Stimulated activated CD8-positive, alpha-beta memory T cell treated with anti-CD3 and anti-CD28 coated beads, Interleukin-7, amount 100 ng/mL, for 48 hours (primary cell): ENCODE data around the gene CAP2.
"Not testable (repeated sequence)": the region's sequence is repeated elsewhere in the genome, so short reads cannot be mapped to it uniquely, and the experiment has no call there.

Experiments used
- DNase-seq, 2 donors: peaks; one replicate each; pipeline ENCODE4 v3.0.0-alpha.2; 2020; ENCODE audit warnings: low read depth in 1 of 2; ENCODE audit errors: extremely low read depth in 1 of 2

Gene CAP2

GRCh38 chr6:17494919-17495318 lies 101.5 kb downstream of the CAP2 start:
- no peak for DNase-seq

DNA sequence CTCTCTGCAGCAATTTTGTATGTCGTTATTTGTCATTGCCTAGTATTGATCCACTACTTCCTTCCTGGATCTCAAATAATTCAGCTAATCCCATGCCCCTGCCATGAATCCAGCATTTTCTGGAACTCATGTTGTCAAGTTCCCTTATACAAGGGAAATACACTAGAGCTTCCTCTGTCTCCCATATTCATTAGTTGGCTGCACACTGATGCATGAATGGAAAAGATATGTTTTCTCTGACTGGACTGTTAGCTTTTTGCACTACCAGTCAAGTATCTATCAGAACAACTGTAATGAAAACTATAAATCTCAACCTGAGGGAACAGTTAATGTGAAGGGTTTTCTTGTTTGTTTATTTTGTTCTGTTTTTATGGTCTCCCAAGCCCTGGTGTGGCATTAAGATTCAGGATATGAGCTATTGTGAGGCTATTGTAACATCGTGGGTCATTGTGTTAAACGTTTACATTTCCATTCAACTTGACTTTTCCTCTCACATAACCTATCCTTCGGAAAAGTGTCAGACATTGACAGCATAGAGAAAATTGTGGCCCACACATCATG lies 104.2 kb downstream of the CAP2 start:
- no peak for DNase-seq

- no peak for DNase-seq
Observed at GRCh38 chr6:17501442-17501841, 108.0 kb downstream of the CAP2 start.

DNA sequence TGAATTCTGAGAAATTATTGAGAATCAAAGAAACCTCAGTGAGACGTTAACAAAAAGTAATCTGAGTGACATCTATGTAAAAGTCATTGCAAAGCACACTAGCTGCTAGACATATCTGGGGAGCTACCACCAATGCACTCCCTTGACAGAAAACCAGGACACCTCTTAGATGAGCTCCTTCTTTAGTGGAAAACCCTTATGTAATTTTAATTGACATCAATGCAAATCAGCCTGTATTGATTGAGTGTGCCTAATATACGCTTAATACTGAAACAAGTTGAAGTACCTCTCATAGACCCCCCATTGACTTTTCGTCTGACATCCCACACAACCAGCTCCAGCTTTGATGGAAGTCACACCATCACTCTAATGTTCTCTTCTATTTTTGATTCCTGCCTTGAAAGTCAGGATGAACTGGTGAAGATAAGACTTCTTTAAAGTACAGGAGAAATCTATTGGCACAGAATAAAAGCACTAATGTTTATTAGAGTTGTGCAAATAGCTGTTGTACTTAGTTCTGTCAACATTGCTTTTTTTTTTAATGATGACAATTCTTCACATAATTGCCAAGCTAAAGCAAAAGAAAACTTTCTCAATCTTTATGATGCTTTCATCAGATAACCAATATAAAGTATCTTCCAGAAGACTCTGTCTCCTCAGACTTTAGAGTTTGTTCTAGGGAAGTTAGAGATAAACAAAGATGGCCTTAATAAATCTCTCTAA lies 108.7 kb downstream of the CAP2 start:
- no peak for DNase-seq

GRCh38 chr6:17503051-17503450 lies 109.7 kb downstream of the CAP2 start:
- DNase-seq = no peak

DNA sequence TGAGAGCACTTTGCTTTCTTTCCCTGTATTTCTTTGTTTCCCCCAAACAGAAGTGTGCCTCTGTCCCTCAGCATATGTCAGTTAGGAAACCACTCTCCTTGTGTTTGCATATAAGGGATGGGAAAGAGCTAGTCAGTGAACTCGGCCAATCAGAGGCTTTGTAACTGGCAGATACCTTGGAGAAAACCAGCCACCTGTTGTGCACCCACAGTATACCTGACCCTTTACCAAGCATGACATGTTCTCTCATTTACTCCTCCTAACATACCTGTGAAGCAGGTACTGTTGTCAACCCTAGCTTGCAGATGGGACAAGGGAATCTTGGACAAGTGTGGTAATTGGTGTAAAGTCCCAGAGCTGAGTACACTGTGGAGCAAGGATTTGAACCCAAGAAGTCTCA lies 110.6 kb downstream of the CAP2 start:
- no peak for DNase-seq

DNA sequence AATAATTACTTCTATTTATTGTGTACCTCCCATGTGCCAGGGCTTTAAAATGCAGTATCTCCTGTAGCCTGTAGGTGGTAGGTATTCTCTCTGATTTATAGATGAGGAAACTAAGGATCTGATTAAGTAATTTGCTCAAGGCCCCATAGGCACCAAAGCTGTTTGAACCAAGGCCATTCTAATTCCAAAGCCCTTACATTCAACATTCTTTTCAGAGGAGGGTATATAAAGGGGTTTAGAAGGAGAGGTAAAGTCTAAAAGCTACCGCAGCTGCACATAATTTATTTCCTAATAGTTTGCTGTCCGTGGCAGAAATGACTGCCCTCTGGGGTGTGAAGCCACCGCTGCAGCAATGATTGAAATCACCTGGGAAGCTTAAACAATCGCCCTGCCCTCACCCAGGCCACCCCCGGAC lies 111.7 kb downstream of the CAP2 start:
- DNase-seq = no peak

DNA sequence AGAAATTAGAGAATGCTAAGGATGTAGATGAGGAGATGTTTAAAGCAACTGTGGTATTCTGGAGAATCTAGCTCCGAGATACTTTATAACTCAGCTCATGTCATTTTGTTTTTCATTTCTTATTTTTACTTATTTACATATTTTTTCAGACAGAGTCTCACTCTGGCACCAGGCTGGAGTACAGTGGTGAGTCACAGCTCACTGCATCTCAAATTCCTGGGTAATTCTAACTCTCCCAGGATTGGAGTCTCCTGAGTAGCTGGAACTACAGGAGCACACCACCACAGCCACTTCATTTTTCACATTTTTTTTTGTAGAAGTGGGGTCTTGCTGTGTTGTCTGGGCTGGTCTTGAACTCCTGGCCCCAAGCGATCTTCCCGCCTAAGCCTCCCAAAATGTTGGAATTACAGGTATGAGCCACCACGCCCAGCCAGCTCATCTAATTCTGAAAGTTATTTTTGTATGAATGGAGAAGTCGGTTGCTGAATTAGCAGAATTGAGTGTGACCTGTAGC lies 112.4 kb downstream of the CAP2 start:
- no peak for DNase-seq

GRCh38 chr6:17506531-17506930 lies 113.1 kb downstream of the CAP2 start:
- DNase-seq = no peak

GRCh38 chr6:17506962-17507361 lies 113.6 kb downstream of the CAP2 start:
- no peak for DNase-seq

DNA sequence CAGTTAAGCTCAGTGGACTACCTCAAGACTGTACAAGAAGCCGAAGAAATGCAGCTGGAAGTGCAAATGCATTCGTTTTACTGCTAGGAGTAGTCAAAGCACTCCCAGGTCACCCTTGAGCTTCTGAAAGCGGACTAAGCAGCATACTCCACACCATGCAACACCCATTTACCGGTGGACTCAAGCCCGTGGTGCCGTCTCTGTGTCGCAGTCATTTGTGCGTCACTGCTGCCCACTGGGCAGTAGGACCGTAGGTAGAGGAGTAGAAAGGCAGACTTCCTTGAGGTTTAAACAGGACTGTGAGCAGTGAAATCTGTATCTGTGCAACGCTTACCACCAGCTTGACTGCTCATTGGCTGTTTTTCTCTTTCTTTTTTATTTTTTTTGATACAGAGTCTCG lies 117.7 kb downstream of the CAP2 start:
- no peak for DNase-seq

DNA sequence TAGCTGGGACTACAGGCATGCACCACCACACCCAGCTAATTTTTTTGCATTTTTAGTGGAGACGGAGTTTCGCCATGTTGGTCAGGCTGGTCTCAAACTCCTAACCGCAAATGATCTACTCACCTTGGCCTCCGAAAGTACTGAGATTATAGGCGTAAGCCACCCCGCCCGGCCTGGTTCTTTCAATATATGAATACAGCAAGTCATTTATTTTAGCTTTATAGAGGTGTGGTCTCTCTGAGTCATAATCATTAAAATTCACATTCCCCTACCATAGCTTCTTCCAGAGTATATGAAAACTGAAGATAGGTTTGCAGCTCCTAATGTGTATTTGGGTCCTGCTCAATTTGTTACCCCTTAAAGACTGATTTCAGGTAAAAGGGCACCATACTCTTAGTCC lies 118.2 kb downstream of the CAP2 start:
- DNase-seq = no peak

DNA sequence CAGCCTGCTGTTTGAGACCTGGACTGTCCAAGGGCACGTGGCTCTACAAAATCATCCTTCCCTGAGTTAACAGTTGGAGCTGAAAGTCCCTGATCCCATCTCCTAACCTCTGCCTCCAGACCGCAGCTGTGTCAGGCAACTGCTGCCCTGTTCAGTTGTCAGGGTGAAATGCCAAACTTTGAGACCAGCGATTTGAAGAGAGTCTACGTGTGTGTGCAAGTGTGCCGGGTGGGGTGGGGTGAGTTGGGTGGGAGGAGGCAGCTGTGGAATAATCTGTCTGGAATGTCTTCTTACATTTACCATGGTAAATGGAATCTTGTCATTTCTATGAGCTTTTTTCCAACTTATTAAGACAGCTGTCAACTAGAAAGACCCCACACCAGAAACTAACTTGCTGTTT lies 125.7 kb downstream of the CAP2 start:
- DNase-seq = no peak

- DNase-seq = no peak
Observed at GRCh38 chr6:17525637-17526036, 132.2 kb downstream of the CAP2 start.

- no peak for DNase-seq
Observed at GRCh38 chr6:17527076-17527475, 133.7 kb downstream of the CAP2 start.

DNA sequence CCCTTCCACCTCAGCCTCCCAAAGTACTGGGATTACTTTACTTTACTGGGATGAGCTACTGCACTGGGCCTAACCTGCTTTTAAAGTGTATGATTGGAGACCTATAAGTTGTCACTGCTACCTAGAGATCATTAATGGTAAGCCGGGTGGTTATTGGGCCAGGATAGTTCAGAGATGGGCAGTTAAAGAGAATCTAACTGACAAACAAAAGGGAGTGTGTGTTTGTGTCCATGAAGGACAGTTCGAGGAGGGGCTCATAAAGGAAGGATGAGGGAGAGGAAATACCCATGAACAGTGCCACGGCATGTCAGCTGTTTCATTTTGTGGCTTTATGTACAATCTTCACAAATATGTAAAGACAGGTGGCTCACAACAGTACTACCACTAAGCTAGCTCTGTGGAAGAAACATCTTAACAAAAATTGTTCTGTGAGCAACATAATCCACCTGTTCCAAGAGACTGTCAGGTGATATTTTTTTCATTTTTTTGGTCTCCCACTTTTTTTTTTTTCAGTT lies 137.0 kb downstream of the CAP2 start:
- DNase-seq = no peak

- peak in 1 of 2 donors; percentile 18 for DNase-seq
Observed at GRCh38 chr6:17536586-17536985, 143.2 kb downstream of the CAP2 start.

DNA sequence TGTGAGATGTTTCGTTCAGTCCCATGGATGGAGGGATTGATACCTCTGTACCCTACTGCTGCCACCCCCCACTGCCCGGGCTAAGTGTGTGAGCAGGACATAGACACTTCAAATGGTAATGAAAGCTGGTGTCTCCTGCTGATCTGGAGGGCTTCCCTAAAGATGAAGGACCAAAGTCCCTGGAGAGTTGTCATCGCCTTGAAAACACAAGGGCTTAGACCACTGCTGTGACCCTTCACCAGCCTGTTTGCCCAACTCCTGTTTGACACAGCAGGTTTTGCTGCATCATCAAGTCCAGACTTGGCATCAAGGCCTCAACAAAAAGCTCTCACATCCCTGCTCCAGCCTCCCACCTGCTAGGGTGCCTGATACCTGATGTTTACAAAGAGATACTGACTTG lies 148.8 kb downstream of the CAP2 start:
- DNase-seq = no peak

DNA sequence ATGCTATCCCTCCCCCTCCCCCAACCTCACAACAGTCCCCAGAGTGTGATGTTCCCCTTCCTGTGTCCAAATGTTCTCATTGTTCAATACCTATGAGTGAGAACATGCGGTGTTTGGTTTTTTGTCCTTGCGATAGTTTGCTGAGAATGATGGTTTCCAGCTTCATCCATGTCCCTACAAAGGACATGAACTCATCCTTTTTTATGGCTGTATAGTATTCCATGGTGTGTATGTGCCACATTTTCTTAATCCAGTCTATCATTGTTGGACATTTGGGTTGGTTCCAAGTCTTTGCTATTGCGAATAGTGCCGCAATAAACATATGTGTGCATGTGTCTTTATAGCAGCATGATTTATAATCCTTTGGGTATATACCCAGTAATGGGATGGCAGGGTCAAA lies 152.3 kb downstream of the CAP2 start:
- not testable (repeated sequence) for DNase-seq

GRCh38 chr6:17551383-17551958 lies 158.1 kb downstream of the CAP2 start:
- no peak for DNase-seq

- no peak for DNase-seq
Observed at GRCh38 chr6:17552861-17553260, 159.5 kb downstream of the CAP2 start.

DNA sequence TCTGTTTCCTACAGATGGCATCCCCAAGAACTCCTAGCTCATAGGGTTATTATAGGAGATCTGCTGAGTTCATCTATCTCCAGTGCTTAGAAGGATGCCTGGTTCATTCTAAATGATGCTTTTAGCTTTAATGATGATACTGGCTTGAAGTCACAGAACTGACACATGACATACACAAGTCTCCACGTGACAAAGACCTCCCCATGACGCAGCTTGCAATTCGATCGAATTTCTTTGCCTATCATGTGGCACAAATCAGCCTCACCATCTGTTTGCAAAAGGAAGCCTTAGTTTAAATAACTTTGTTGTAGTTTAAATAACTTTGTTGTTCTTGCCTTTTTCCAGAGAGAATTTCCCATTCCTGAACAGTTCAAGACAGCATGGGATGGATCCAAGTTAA lies 162.6 kb downstream of the CAP2 start:
- DNase-seq = no peak
